GM18499 (cell line): Measurements from ENCODE around the gene TRAPPC10.

Experiments used
- ATAC-seq: cut with Tn5 transposase; IDR thresholded peaks from one replicate; pipeline ENCODE4 v1.9.1; 2021; ENCODE audit warnings: moderate number of reproducible peaks; ENCODE audit not compliant: insufficient read depth, unreplicated experiment

The TRAPPC10 gene

GRCh38 chr21:44011579-44012473 is at the start of gene TRAPPC10:
TRAPPC10 (plus strand) TSS chr21:44012309; CDS start chr21:44012494, 185 bp downstream.
- ATAC-seq, result no peak

GRCh38 chr21:43965911-43966585 is 46.1 kb upstream of the TRAPPC10 start:
- ATAC-seq, result no peak

GRCh38 chr21:43966946-43967512 is 45.1 kb upstream of the TRAPPC10 start:
- ATAC-seq, result no peak

GRCh38 chr21:43967981-43968380 is 44.1 kb upstream of the TRAPPC10 start:
- ATAC-seq, result no peak

GRCh38 chr21:43968410-43969114 is 43.5 kb upstream of the TRAPPC10 start:
- no peak for ATAC-seq

GRCh38 chr21:43969115-43969444 is 43.0 kb upstream of the TRAPPC10 start:
- no peak for ATAC-seq

GRCh38 chr21:43970551-43970950 is 41.6 kb upstream of the TRAPPC10 start:
- no peak for ATAC-seq

- no peak for ATAC-seq
Observed at GRCh38 chr21:43971201-43971991, 40.7 kb upstream of the TRAPPC10 start.

GRCh38 chr21:43971992-43972255 is 40.2 kb upstream of the TRAPPC10 start:
- ATAC-seq, result no peak

GRCh38 chr21:43972850-43973633 is 39.1 kb upstream of the TRAPPC10 start:
- no peak for ATAC-seq

- no peak for ATAC-seq
Observed at GRCh38 chr21:43973634-43973955, 38.5 kb upstream of the TRAPPC10 start.

- ATAC-seq, result no peak
Observed at GRCh38 chr21:43974791-43975468, 37.2 kb upstream of the TRAPPC10 start.

GRCh38 chr21:43975469-43976098 is 36.5 kb upstream of the TRAPPC10 start:
- no peak for ATAC-seq

- ATAC-seq, result no peak
Observed at GRCh38 chr21:43976661-43977060, 35.4 kb upstream of the TRAPPC10 start.

GRCh38 chr21:43978060-43978459 is 34.0 kb upstream of the TRAPPC10 start:
- ATAC-seq, result no peak

GRCh38 chr21:43979654-43980053 is 32.5 kb upstream of the TRAPPC10 start:
- ATAC-seq, result no peak

GRCh38 chr21:43981151-43981870 is 30.8 kb upstream of the TRAPPC10 start:
- ATAC-seq, result no peak

GRCh38 chr21:43981871-43982210 is 30.3 kb upstream of the TRAPPC10 start:
- ATAC-seq, result no peak
